Astrocyte of the cerebellum (primary cell): ENCODE results near the gene C17orf75.

Experiments used
- DNase-seq: peaks from one replicate; pipeline ENCODE4 v3.0.0-alpha.2; 2011; ENCODE audit warnings: low read depth
- H3K4me3 ChIP-seq: 2 replicates; pipeline ENCODE4 v1.5.1; 2011; ENCODE audit warnings: mild to moderate bottlenecking, low read depth, low read length, moderate library complexity
- in situ Hi-C: cut with HindIII; loops from 2 replicates; pipeline ENCODE4 v1.10.0; 2017; ENCODE audit warnings: low sequenced_read_pairs
- TF ChIP-seq, protein P1 (sequence below): IDR thresholded peaks from 2 replicates; pipeline ENCODE4 v1.5.1; 2012; ENCODE audit warnings: low read length, low read depth, moderate library complexity, mild to moderate bottlenecking; ENCODE audit errors: missing control alignments

Gene C17orf75

GRCh38 chr17:32281011-32281451, 60.9 kb downstream of the C17orf75 start:
- in situ Hi-C loops, result no loop called here
- TF ChIP-seq, protein P1, sequence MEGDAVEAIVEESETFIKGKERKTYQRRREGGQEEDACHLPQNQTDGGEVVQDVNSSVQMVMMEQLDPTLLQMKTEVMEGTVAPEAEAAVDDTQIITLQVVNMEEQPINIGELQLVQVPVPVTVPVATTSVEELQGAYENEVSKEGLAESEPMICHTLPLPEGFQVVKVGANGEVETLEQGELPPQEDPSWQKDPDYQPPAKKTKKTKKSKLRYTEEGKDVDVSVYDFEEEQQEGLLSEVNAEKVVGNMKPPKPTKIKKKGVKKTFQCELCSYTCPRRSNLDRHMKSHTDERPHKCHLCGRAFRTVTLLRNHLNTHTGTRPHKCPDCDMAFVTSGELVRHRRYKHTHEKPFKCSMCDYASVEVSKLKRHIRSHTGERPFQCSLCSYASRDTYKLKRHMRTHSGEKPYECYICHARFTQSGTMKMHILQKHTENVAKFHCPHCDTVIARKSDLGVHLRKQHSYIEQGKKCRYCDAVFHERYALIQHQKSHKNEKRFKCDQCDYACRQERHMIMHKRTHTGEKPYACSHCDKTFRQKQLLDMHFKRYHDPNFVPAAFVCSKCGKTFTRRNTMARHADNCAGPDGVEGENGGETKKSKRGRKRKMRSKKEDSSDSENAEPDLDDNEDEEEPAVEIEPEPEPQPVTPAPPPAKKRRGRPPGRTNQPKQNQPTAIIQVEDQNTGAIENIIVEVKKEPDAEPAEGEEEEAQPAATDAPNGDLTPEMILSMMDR, result no peak
- no peak overlapping the region for H3K4me3 ChIP-seq
- DNase-seq, result no peak

DNA sequence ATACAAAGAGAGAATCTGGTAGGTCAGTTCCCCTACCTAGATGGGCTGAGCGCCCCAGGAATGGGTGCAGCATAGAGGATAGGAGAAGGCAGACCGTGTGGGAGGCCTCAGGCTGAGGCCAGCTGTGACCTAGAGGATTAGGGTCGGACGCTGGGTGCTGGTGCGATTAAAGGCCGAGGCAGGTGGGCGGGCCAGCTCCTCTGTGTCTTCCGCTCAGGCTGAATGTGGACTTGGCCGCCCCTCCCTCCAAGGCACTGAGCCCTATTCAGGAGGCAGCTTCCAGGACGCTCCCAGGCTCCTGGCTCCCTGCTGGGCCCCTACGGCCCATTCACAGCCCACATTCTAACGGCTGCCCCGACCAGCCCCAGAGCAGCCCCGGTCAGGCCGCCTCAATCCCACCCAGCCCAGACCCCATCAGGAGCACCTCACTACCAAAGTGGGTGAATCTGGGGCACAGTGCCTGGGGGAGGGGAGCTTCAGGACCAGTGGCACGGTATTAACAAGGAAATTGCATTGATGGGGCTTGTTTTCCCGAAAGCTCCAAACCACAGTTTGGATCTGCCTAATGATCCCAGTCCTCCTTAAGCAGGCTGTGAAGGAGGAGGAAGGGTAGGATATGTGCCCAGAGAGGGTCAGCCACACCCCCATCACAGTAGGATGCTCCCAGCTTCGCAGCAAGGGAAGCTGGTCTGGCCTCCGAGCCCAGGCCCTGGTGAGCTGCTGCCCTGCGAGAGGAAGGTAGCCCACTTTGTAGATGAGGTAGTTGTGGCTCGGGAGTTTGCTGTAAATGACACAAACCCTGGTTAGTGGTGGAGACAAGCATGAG, 61.9 kb downstream of the C17orf75 start:
- in situ Hi-C loops, result no loop called here
- no peak overlapping the region for H3K4me3 ChIP-seq
- TF ChIP-seq, protein P1, result no peak
- no peak for DNase-seq

GRCh38 chr17:32278815-32279214, 63.2 kb downstream of the C17orf75 start:
- DNase-seq, result no peak
- no peak overlapping the region for H3K4me3 ChIP-seq
- in situ Hi-C loops, result no loop called here
- TF ChIP-seq, protein P1, result no peak
